IMR-90 (cell line): ENCODE data around the gene LDLRAD4.

Experiments
- BHLHE40 ChIP-seq: fragments of 150-350 bp; IDR thresholded peaks from 2 replicates; pipeline ENCODE4 v1.6.1; 2016; ENCODE audit warnings: mild to moderate bottlenecking, low read depth, low read length
- CEBPB ChIP-seq: IDR thresholded peaks from 2 replicates; pipeline ENCODE4 v1.6.1; 2012; ENCODE audit warnings: low read depth, low read length, improper control_type of control experiment
- CHD1 ChIP-seq: IDR thresholded peaks from 2 replicates; pipeline ENCODE4 v1.6.1; 2012; ENCODE audit warnings: low read depth, low read length, improper control_type of control experiment
- CTCF ChIP-seq: conservative IDR thresholded peaks from 2 replicates; pipeline ENCODE4 v1.5.1; 2012; ENCODE audit warnings: mild to moderate bottlenecking, low read depth, low read length, improper control_type of control experiment
- FOS ChIP-seq: fragments of 150-350 bp; IDR thresholded peaks from 2 replicates; pipeline ENCODE4 v1.6.1; 2016; ENCODE audit warnings: low read depth, low read length
- MAFK ChIP-seq: IDR thresholded peaks from 2 replicates; pipeline ENCODE4 v1.6.1; 2012; ENCODE audit warnings: low read depth, low read length, improper control_type of control experiment
- MXI1 ChIP-seq: IDR thresholded peaks from 2 replicates; pipeline ENCODE4 v1.6.1; 2012; ENCODE audit warnings: low read depth, mild to moderate bottlenecking, low read length, moderate library complexity, borderline replicate concordance
- NFE2L2 ChIP-seq: fragments of 150-350 bp; IDR thresholded peaks from 2 replicates; pipeline ENCODE4 v1.6.1; 2016; ENCODE audit warnings: low read depth, mild to moderate bottlenecking, low read length
- POLR2A ChIP-seq: IDR thresholded peaks from 2 replicates; pipeline ENCODE4 v1.6.1; 2012; ENCODE audit warnings: mild to moderate bottlenecking, low read depth, low read length
- RAD21 ChIP-seq: IDR thresholded peaks from 2 replicates; pipeline ENCODE4 v1.6.1; 2012; ENCODE audit warnings: low read length, improper control_type of control experiment
- RFX5 ChIP-seq: IDR thresholded peaks from 2 replicates; pipeline ENCODE4 v1.8.0; 2012; ENCODE audit warnings: low read depth, mild to moderate bottlenecking, low read length, moderate library complexity
- SMC3 ChIP-seq: fragments of 150-350 bp; IDR thresholded peaks from 2 replicates; pipeline ENCODE4 v1.6.1; 2016; ENCODE audit warnings: low read depth, mild to moderate bottlenecking, antibody characterized with exemption, low read length, moderate library complexity
- USF2 ChIP-seq: fragments of 150-350 bp; IDR thresholded peaks from 2 replicates; pipeline ENCODE4 v1.6.1; 2017; ENCODE audit warnings: mild to moderate bottlenecking, antibody characterized with exemption, low read length, low read depth

GRCh38 chr18:13253786-13254688 lies 35.5 kb downstream of the LDLRAD4 start:
- TF ChIP-seq CTCF (no peak), POLR2A (no peak), RFX5 (no peak), MXI1 (no peak), NFE2L2 (no peak), FOS (no peak), BHLHE40 (no peak), RAD21 (no peak), CEBPB (no peak), USF2 (no peak), CHD1 (no peak), MAFK (no peak), SMC3 (no peak)
